Measurements from ENCODE around the gene WNT7B.

WNT7B gene

DNA sequence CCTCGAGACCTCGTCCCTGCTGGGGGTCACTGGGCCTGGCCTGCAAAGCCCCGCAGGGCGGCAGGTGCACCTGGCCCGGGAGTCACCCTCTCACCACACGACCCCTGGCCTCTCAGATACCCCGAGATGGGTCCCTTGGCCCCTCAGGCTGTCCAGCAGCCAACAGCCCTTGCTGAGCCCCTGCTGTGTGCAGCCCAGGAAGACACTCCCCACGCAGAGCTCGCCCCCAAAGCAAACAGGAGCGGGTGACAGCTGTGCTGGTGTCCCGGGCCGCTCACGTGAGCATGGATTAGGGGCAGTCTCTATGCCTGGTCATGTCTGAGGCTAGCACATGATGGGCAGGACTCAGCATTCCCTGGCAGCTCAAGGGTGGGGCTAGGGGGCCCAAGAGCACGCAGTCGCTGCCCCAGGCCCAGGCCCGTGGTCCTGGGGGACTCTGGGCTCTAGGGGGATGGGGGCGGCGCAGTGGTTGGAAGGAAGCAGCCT lies 31.3 kb downstream of the WNT7B start:
- TF ChIP-seq, protein P1, sequence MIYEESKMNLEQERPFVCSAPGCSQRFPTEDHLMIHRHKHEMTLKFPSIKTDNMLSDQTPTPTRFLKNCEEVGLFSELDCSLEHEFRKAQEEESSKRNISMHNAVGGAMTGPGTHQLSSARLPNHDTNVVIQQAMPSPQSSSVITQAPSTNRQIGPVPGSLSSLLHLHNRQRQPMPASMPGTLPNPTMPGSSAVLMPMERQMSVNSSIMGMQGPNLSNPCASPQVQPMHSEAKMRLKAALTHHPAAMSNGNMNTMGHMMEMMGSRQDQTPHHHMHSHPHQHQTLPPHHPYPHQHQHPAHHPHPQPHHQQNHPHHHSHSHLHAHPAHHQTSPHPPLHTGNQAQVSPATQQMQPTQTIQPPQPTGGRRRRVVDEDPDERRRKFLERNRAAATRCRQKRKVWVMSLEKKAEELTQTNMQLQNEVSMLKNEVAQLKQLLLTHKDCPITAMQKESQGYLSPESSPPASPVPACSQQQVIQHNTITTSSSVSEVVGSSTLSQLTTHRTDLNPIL (CRISPR knock-in tag; IDR thresholded peaks at IDR 0.05; ENCODE audit: low read depth): no peak
- TF ChIP-seq GLIS3 (CRISPR knock-in tag; IDR thresholded peaks at IDR 0.05) (no peak), ZNF8 (CRISPR knock-in tag; IDR thresholded peaks at IDR 0.05) (no peak)
- TF ChIP-seq, protein P2, sequence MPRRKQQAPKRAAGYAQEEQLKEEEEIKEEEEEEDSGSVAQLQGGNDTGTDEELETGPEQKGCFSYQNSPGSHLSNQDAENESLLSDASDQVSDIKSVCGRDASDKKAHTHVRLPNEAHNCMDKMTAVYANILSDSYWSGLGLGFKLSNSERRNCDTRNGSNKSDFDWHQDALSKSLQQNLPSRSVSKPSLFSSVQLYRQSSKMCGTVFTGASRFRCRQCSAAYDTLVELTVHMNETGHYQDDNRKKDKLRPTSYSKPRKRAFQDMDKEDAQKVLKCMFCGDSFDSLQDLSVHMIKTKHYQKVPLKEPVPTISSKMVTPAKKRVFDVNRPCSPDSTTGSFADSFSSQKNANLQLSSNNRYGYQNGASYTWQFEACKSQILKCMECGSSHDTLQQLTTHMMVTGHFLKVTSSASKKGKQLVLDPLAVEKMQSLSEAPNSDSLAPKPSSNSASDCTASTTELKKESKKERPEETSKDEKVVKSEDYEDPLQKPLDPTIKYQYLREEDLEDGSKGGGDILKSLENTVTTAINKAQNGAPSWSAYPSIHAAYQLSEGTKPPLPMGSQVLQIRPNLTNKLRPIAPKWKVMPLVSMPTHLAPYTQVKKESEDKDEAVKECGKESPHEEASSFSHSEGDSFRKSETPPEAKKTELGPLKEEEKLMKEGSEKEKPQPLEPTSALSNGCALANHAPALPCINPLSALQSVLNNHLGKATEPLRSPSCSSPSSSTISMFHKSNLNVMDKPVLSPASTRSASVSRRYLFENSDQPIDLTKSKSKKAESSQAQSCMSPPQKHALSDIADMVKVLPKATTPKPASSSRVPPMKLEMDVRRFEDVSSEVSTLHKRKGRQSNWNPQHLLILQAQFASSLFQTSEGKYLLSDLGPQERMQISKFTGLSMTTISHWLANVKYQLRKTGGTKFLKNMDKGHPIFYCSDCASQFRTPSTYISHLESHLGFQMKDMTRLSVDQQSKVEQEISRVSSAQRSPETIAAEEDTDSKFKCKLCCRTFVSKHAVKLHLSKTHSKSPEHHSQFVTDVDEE (CRISPR knock-in tag; IDR thresholded peaks at IDR 0.05): no peak
- ATAC-seq: no peak

DNA sequence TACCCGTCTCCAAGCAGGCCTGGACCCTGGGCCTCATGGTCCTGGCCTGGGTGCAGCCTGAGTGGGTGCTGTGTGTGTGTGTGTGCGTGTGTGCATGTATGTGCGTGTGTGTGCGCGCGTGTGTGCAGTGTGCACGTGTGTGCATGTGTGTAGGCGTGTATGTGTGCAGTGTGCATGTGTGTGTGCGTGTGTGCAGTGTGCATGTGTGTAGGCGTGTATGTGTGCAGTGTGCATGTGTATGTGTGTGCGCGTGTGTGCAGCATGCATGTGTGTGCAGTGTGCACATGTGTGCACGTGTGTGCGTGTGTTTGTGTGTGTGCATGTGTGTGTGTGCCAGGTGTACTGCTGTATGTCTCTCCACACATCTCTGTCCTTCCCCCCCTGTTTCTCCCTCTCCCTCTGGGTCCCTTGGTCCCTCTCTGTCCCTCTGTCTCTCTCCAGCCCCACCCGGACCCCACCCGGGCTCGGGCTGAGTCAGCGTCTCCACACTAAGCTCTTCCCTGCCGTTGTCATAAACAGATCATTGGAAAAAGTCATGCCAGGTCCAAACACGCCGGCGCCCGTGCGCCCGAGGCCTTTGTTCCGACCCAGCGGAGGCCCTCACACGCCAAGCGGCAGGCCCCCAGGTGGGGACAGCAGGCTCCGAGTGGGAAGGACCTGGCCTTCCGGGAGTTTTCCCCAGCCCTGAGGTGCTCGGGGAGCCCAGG lies 34.0 kb downstream of the WNT7B start:
- TF ChIP-seq ARNTL (CRISPR knock-in tag; IDR thresholded peaks at IDR 0.05; ENCODE audit: borderline replicate concordance, low read depth) (no peak), BACH2 (CRISPR knock-in tag; IDR thresholded peaks at IDR 0.05; ENCODE audit: borderline replicate concordance) (no peak), GLIS3 (CRISPR knock-in tag; IDR thresholded peaks at IDR 0.05) (no peak), ISL1 (CRISPR knock-in tag; IDR thresholded peaks at IDR 0.05) (no peak), RARB (CRISPR knock-in tag; IDR thresholded peaks at IDR 0.05) (no peak), ESRRG (CRISPR knock-in tag; IDR thresholded peaks at IDR 0.05) (no peak), SNAI2 (CRISPR knock-in tag; IDR thresholded peaks at IDR 0.05) (no peak), ZNF565 (CRISPR knock-in tag; conservative IDR thresholded peaks at IDR 0.05; ENCODE audit: low read depth) (no peak), ZFP30 (CRISPR knock-in tag; IDR thresholded peaks at IDR 0.05) (no peak), ZFP3 (CRISPR knock-in tag; IDR thresholded peaks at IDR 0.05) (no peak), TOX (CRISPR knock-in tag; IDR thresholded peaks at IDR 0.05; ENCODE audit: borderline replicate concordance) (no peak), PPARA (CRISPR knock-in tag; IDR thresholded peaks at IDR 0.05; ENCODE audit: borderline replicate concordance) (no peak), CSDC2 (CRISPR knock-in tag; IDR thresholded peaks at IDR 0.05) (no peak)
- TF ChIP-seq, protein P3, sequence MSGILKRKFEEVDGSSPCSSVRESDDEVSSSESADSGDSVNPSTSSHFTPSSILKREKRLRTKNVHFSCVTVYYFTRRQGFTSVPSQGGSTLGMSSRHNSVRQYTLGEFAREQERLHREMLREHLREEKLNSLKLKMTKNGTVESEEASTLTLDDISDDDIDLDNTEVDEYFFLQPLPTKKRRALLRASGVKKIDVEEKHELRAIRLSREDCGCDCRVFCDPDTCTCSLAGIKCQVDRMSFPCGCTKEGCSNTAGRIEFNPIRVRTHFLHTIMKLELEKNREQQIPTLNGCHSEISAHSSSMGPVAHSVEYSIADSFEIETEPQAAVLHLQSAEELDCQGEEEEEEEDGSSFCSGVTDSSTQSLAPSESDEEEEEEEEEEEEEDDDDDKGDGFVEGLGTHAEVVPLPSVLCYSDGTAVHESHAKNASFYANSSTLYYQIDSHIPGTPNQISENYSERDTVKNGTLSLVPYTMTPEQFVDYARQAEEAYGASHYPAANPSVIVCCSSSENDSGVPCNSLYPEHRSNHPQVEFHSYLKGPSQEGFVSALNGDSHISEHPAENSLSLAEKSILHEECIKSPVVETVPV (CRISPR knock-in tag; IDR thresholded peaks at IDR 0.05): no peak
- TF ChIP-seq, protein P2 (CRISPR knock-in tag; IDR thresholded peaks at IDR 0.05): no peak
- TF ChIP-seq, protein P4, sequence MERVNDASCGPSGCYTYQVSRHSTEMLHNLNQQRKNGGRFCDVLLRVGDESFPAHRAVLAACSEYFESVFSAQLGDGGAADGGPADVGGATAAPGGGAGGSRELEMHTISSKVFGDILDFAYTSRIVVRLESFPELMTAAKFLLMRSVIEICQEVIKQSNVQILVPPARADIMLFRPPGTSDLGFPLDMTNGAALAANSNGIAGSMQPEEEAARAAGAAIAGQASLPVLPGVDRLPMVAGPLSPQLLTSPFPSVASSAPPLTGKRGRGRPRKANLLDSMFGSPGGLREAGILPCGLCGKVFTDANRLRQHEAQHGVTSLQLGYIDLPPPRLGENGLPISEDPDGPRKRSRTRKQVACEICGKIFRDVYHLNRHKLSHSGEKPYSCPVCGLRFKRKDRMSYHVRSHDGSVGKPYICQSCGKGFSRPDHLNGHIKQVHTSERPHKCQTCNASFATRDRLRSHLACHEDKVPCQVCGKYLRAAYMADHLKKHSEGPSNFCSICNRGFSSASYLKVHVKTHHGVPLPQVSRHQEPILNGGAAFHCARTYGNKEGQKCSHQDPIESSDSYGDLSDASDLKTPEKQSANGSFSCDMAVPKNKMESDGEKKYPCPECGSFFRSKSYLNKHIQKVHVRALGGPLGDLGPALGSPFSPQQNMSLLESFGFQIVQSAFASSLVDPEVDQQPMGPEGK (CRISPR knock-in tag; IDR thresholded peaks at IDR 0.05; ENCODE audit: borderline replicate concordance): no peak
- ATAC-seq: no peak

DNA sequence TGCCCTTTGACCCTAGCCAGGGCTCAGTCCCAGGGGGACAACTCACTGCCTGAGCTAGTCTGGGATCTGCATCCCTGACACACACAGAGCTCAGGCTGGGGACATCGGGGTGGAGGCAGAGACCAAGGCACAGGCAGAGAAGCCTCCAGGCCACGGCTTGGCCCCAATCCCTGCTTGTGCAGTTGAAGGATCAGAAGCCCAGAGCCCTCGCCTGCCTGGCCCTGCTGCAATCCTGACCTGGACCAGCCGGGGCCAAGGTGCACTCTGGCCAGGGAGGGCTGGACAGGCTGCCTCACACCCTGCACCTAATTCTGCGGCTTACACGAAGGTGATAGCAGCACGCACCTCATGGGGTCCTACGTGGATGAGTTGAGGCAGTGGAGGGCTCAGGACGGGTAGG lies 34.6 kb downstream of the WNT7B start:
- ATAC-seq: no peak
- no peak for TF ChIP-seq OSR1 (CRISPR knock-in tag; IDR thresholded peaks at IDR 0.05)
- no peak for TF ChIP-seq PPARA (CRISPR knock-in tag; IDR thresholded peaks at IDR 0.05; ENCODE audit: borderline replicate concordance)
- TF ChIP-seq, protein P1 (CRISPR knock-in tag; IDR thresholded peaks at IDR 0.05; ENCODE audit: low read depth): no peak
- no peak for TF ChIP-seq ZNF8 (CRISPR knock-in tag; IDR thresholded peaks at IDR 0.05)
- no peak for TF ChIP-seq BACH2 (CRISPR knock-in tag; IDR thresholded peaks at IDR 0.05; ENCODE audit: borderline replicate concordance)
- TF ChIP-seq, protein P2 (CRISPR knock-in tag; IDR thresholded peaks at IDR 0.05): no peak
- no peak for TF ChIP-seq ARNTL (CRISPR knock-in tag; IDR thresholded peaks at IDR 0.05; ENCODE audit: borderline replicate concordance, low read depth)
- TF ChIP-seq ZFP30 (CRISPR knock-in tag; IDR thresholded peaks at IDR 0.05): no peak
- TF ChIP-seq ZC3H10 (CRISPR knock-in tag; IDR thresholded peaks at IDR 0.05): no peak
- TF ChIP-seq TCF4 (CRISPR knock-in tag; IDR thresholded peaks at IDR 0.05; ENCODE audit: borderline replicate concordance): no peak
